GM10248 (cell line): ENCODE measurements around the gene COMMD10.

Source experiments
- CTCF ChIA-PET: fragments of 300-600 bp; sonication (Branson Sonifier 250); formaldehyde crosslinking; extraction: SDS; loops from one replicate; lab custom pipeline; 2021; ENCODE audit warnings: antibody characterized with exemption; lab: Yijun Ruan, JAX
- POLR2A ChIA-PET: fragments of 350-650 bp; sonication (Branson Sonifier 250); formaldehyde crosslinking; extraction: SDS; loops from one replicate; lab custom pipeline; 2020; ENCODE audit warnings: antibody characterized with exemption; lab: Yijun Ruan, JAX
- DNase-seq: peaks from one replicate; pipeline ENCODE4 v3.0.0; 2012; ENCODE audit errors: extremely low spot score
- CTCF ChIP-seq: IDR thresholded peaks from 2 replicates; pipeline ENCODE4 v1.5.1; 2012; ENCODE audit warnings: mild to moderate bottlenecking, low read depth; ENCODE audit errors: extremely low read depth, missing control alignments, control extremely low read depth

The COMMD10 gene

GRCh38 chr5:116234681-116235080, 149.9 kb downstream of the COMMD10 start:
- POLR2A ChIA-PET = no interaction called here
- CTCF ChIA-PET = no interaction called here
- no peak for TF ChIP-seq CTCF
- DNase-seq = no peak

- no peak for DNase-seq
- no peak for TF ChIP-seq CTCF
- ChIA-PET POLR2A (no interaction called here), CTCF (interaction anchor here (1.0 to 1.5 kb wide), 3 partner anchors 19 to 51 kb away, joined by 3 to 4 read pairs (median 3); no protein-coding TSS in a partner anchor)
Measured at GRCh38 chr5:116237917-116238500, 153.2 kb downstream of the COMMD10 start.

DNA sequence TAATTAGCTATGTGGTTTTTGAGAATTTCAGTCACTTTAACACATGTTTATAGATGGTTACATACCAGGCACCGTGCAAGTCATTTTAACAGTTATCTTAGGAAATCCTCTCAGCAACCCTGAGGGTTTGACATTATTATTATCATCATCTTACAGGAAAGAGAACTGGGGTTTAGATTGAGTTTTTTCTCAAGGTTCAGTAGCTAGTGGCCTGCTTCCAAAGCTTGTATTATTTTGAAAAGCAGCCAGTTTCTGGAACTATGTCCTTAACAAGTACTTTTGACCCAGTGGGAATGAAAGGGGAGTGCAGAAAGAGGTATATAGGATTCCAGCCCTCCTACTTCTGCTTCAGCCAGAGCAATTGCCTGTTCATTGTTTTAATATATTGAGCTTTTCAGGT, 157.5 kb downstream of the COMMD10 start:
- DNase-seq = no peak
- CTCF ChIA-PET = interaction anchor here (0.8 kb wide), 1 partner anchor 72 kb away, joined by 3 read pairs; no protein-coding TSS in a partner anchor
- no peak for TF ChIP-seq CTCF
- POLR2A ChIA-PET = no interaction called here

DNA sequence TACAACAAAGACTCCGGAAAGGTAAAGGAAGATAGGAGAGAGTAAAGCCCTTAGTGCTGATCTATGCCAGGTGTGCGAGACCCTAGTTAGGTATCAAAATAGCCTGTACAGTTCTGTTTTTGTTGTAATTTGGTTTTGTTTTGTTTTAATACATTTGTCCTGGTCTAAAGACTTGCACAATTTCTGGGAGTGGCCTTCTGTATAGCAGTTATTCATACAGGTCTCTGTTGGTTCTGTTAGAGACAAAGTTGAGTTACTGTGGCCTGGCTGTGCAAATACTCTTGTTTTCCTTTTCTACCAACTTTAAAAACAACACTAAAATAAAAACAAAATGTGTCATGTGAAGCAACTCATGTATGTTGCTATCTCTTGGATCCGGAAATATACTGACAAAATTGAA, 163.6 kb downstream of the COMMD10 start:
- ChIA-PET CTCF (no interaction called here), POLR2A (no interaction called here)
- TF ChIP-seq CTCF = no peak
- DNase-seq = no peak

- POLR2A ChIA-PET = no interaction called here
- no peak for DNase-seq
- no peak for TF ChIP-seq CTCF
- CTCF ChIA-PET = interaction anchor here (1.4 to 1.6 kb wide), 2 partner anchors 16 to 33 kb away, joined by 3 read pairs; no protein-coding TSS in a partner anchor
Measured at GRCh38 chr5:116249648-116250047, 164.8 kb downstream of the COMMD10 start.

DNA sequence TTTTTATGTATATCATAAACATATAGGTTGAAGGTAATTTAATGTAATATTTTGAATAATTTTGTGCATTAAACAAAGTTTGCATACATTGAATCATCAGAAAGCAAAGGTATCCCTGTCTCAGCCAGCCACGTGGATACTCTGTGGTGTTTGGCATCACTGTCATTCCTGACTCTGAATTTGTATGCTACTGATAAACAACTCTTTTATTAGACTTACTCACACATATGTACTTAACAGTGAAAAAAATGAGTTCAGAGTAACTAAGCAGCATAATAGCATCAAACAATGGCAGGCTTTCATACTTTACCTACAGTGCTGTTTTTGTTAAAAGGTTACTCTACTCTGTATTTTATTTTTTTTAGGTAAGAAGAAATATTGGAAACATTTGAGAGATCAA, 171.9 kb downstream of the COMMD10 start:
- no peak for TF ChIP-seq CTCF
- ChIA-PET CTCF (no interaction called here), POLR2A (no interaction called here)
- no peak for DNase-seq
